AG04450 (cell line): ENCODE data around the gene BTBD9. TPM values are rescaled to one million over a fixed set of nuclear protein-coding genes. Genes with fewer than 3 reads are reported as not detected.
"Not testable (repeated sequence)": the region's sequence is repeated elsewhere in the genome, so short reads cannot be mapped to it uniquely, and the experiment has no call there.

Experiments
- CTCF ChIA-PET: fragments of 300-600, 350-600 bp; formaldehyde crosslinking; extraction: SDS; loops from one replicate; lab custom pipeline; 2022; ENCODE audit warnings: antibody characterized with exemption, inconsistent platforms; lab: Charles Lee
- POLR2A ChIA-PET: fragments of 350-600 bp; formaldehyde crosslinking; extraction: SDS; loops from one replicate; lab custom pipeline; 2021; ENCODE audit warnings: antibody characterized with exemption, inconsistent platforms; lab: Yijun Ruan, JAX
- DNase-seq: peaks from one replicate; pipeline ENCODE4 v3.0.0-alpha.2; 2011; ENCODE audit warnings: low read depth, low spot score
- H3K27ac ChIP-seq: one replicate; pipeline ENCODE4 v1.5.1; 2012; ENCODE audit warnings: low read depth, low read length, control low read depth
- H3K27me3 ChIP-seq: one replicate; pipeline ENCODE4 v1.6.0; 2012; ENCODE audit warnings: low read length; ENCODE audit not compliant: control insufficient read depth, insufficient read depth
- H3K4me3 ChIP-seq: 2 replicates; pipeline ENCODE4 v1.5.1; 2011; ENCODE audit warnings: mild to moderate bottlenecking, low read depth, low read length, control low read depth
- H3K9me3 ChIP-seq: 2 replicates; pipeline ENCODE4 v1.5.1; 2012; ENCODE audit warnings: low read length; ENCODE audit not compliant: control insufficient read depth, insufficient read depth
- polyA plus RNA-seq: library from polyadenylated mRNA; depleted of rRNA; stranded (reverse); fragments of >200 nt; gene quantifications from 2 replicates; pipeline ENCODE4 v1.2.3, GENCODE V29; 2011
- TF ChIP-seq, protein P1 (sequence below): IDR thresholded peaks from 2 replicates; pipeline ENCODE4 v1.5.1; 2011; ENCODE audit warnings: low read depth, low read length, control low read depth, inconsistent platforms

The BTBD9 gene
- polyA plus RNA-seq, 1 experiment, result 7.2 TPM

DNA sequence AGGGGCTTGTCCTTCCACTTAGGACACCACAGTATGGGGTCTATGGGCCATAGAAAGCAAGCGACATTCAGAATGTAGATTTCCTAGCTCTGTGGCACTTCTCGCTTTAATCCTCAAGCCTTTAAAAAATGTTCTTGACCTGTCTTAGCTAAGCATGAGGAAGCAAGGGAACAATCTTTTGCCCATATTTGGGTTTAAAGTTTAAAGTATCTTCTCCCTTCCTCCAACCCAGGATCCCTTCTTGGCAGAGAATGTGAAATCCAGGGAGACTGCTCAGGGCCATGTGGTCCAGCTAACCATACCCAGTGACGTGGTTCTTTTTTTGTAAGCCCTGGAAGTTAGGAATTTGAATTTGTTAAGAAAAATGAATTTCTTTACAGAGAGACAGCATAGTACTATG lies 289.9 kb downstream of the BTBD9 start:
- peak; percentile 81 for DNase-seq
- CTCF ChIA-PET, result interaction anchor here (1.0 kb wide), 1 partner anchor 12 kb away, joined by 3 read pairs; no protein-coding TSS in a partner anchor
- Histone ChIP-seq H3K27me3 (no peaks in the 10 kb centered on the region), H3K4me3 (no peak overlapping the region), H3K9me3 (no peaks in the 10 kb centered on the region), H3K27ac (peak overlapping the region; percentile 79)
- TF ChIP-seq, protein P1, sequence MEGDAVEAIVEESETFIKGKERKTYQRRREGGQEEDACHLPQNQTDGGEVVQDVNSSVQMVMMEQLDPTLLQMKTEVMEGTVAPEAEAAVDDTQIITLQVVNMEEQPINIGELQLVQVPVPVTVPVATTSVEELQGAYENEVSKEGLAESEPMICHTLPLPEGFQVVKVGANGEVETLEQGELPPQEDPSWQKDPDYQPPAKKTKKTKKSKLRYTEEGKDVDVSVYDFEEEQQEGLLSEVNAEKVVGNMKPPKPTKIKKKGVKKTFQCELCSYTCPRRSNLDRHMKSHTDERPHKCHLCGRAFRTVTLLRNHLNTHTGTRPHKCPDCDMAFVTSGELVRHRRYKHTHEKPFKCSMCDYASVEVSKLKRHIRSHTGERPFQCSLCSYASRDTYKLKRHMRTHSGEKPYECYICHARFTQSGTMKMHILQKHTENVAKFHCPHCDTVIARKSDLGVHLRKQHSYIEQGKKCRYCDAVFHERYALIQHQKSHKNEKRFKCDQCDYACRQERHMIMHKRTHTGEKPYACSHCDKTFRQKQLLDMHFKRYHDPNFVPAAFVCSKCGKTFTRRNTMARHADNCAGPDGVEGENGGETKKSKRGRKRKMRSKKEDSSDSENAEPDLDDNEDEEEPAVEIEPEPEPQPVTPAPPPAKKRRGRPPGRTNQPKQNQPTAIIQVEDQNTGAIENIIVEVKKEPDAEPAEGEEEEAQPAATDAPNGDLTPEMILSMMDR, result no peak
- POLR2A ChIA-PET, result interaction anchor here (1.1 kb wide), 1 partner anchor 129 kb away, joined by 3 read pairs; no protein-coding TSS in a partner anchor

DNA sequence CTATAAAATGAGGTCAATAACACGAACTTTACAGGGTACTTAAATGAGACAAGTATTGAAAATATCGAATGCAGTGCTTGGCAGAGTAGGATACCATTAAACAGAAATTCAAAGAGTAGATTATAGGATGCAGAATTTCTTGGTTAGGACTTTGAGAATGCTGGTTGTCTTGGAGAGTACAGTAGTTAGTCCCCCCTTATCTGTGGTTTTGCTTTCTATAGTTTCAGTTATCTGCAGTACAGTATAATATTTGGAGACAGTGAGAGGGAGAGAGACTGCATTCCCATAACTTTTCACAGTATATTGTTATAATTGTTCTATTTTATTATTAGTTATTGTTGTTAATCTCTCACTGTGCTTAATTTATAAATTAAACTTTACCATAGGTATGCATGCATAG lies 290.5 kb downstream of the BTBD9 start:
- no peak overlapping the region for H3K4me3 ChIP-seq
- H3K27me3 ChIP-seq, result no peaks in the 10 kb centered on the region
- no peaks in the 10 kb centered on the region for H3K9me3 ChIP-seq
- TF ChIP-seq, protein P1, result no peak
- POLR2A ChIA-PET, result no interaction called here
- DNase-seq, result no peak
- CTCF ChIA-PET, result interaction anchor here (1.0 kb wide), 1 partner anchor 11 kb away, joined by 3 read pairs; no protein-coding TSS in a partner anchor
- H3K27ac ChIP-seq, result no peak overlapping the region

DNA sequence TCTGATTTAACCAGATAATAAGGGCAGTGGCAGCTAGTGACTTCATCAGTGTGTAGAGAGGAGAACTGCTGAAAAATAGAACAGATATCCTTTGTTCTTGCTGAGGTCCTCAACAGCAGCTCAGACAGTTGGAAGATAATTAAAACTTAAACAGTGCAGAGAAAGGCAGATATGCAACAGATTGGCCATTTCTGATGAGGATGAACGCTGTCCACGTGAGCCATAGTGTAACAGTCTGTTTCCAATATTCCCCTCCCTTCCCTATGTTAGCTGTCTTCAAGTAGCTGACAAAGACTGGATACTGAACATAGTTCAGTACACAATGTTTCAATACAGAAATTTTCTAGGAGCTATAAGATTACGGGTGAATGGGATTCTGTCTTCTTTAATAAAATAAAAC lies 291.4 kb downstream of the BTBD9 start:
- Histone ChIP-seq H3K27ac (no peak overlapping the region), H3K4me3 (no peak overlapping the region), H3K9me3 (no peaks in the 10 kb centered on the region), H3K27me3 (no peaks in the 10 kb centered on the region)
- TF ChIP-seq, protein P1, result no peak
- POLR2A ChIA-PET, result no interaction called here
- no peak for DNase-seq
- CTCF ChIA-PET, result no interaction called here

DNA sequence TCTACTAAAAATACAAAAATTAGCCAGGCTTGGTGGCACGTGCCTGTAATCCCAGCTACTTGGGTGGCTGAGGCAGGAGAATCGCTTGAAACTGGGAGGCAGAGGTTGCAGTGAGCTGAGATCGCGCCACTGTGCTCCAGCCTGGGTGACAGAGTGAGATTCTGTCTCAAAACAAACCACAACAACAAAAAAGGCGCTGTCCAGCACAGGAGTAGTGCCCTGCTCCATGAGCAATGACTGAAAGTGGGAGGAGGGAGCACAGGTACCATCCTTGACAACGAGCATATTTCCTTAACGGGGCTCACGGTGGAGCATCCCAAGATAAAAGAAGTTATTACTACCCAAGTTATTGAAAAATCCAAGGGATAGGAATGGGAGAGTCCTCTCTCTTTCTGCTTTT lies 291.9 kb downstream of the BTBD9 start:
- POLR2A ChIA-PET, DNase-seq, H3K9me3 ChIP-seq, H3K27ac ChIP-seq, CTCF ChIA-PET, H3K27me3 ChIP-seq, H3K4me3 ChIP-seq: not testable (repeated sequence)

DNA sequence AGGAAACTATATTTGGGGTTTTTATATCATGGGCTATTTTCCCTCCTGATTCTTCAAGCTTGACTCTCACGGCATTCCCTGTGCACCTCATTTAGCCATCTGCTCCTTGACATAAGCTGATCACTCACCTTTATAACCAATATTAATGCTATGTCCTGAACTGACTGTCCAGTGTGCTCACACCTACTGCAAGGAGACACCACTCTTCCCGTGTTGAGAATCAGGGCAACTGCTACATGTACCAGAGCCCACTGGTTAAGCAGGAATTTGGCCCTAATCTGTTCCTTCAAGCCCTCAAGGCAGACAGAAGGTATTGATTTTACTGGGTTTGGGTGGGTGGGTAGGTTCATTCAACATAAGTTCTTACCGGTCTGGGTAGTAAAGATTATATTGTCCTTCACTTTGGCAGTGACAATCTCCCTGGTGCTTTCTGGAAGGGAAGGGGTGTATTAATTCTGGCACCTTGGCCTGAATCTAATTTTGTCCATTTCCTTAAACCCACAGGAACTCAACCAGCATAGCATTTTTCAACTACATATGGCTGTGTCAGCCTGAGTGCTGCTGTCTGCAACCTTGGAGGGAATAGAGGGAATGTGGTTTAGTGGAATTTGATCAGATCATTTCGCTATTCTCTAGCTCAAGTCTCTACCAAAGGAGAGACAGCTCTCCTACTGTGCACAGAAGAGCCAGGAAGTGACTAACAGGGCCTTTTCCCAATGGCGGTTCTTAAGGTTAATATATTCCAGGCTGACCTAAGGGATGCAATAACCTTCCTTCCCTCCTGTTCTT lies 293.2 kb downstream of the BTBD9 start:
- Histone ChIP-seq H3K4me3 (no peak overlapping the region), H3K27ac (no peak overlapping the region), H3K9me3 (no peaks in the 10 kb centered on the region), H3K27me3 (no peaks in the 10 kb centered on the region)
- POLR2A ChIA-PET, result no interaction called here
- peak; percentile 34 for DNase-seq
- TF ChIP-seq, protein P1, result no peak
- CTCF ChIA-PET, result no interaction called here
